Chondrocyte (in vitro differentiated cells): Measurements from ENCODE around the gene PODXL. TPM values are rescaled to one million over a fixed set of nuclear protein-coding genes. Genes with fewer than 3 reads are reported as not detected.
"Not testable (repeated sequence)": the region's sequence is repeated elsewhere in the genome, so short reads cannot be mapped to it uniquely, and the experiment has no call there.

Experiments
- DNase-seq: peaks from one replicate; pipeline ENCODE4 v3.0.0; 2021; ENCODE audit warnings: mixed read lengths, low spot score
- H3K27ac Mint-ChIP-seq: one replicate; pipeline ENCODE4 v1.8.0; 2021; ENCODE audit warnings: mild to moderate bottlenecking, moderate library complexity, mixed read lengths; ENCODE audit not compliant: unreplicated experiment
- H3K27me3 Mint-ChIP-seq: 2 replicates; pipeline ENCODE4 v1.8.0; 2021; ENCODE audit warnings: low read depth, mixed read lengths
- H3K36me3 Mint-ChIP-seq: 2 replicates; pipeline ENCODE4 v1.8.0; 2021; ENCODE audit warnings: low read depth, mixed read lengths
- H3K4me1 Mint-ChIP-seq: 2 replicates; pipeline ENCODE4 v1.8.0; 2021; ENCODE audit warnings: low read depth, mild to moderate bottlenecking, mixed read lengths
- H3K4me3 Mint-ChIP-seq: one replicate; pipeline ENCODE4 v1.8.0; 2021; ENCODE audit warnings: mild to moderate bottlenecking, moderate library complexity, mixed read lengths; ENCODE audit not compliant: unreplicated experiment
- H3K9me3 Mint-ChIP-seq: 2 replicates; pipeline ENCODE4 v1.8.0; 2021; ENCODE audit warnings: low read depth, mixed read lengths
- total RNA-seq: library from RNA; stranded (reverse); gene quantifications from 3 replicates; pipeline ENCODE4 v1.2.1, GENCODE V29; 2021
- TF ChIP-seq, protein P1 (sequence below): fragments of 200-600 bp; sonication (generic); IDR thresholded peaks from 2 replicates; pipeline ENCODE4 v1.5.0; 2021; ENCODE audit warnings: antibody characterized with exemption, mild to moderate bottlenecking, moderate library complexity

The PODXL gene
- total RNA-seq, 1 donor from 2014 or later: 14.0 TPM

DNA sequence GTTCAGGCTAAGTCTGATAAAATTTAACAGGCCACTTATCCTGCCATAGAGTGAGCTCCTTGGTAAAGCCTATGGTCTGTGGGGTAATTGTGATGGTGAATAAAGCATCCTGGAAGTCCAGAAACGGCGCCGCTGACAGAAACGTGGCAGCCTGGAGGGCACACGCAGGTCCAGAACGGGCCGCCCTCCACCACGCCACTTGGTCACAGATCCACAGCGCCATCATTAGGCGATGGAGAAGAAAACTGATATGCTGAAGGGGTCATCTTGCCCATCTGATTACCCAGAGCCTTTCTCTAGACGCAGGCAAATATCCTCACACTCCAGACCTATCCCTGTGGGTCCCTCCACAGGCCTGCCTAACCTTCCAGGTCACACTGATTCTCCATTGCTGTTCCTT is 37.8 kb downstream of the PODXL start:
- TF ChIP-seq, protein P1, sequence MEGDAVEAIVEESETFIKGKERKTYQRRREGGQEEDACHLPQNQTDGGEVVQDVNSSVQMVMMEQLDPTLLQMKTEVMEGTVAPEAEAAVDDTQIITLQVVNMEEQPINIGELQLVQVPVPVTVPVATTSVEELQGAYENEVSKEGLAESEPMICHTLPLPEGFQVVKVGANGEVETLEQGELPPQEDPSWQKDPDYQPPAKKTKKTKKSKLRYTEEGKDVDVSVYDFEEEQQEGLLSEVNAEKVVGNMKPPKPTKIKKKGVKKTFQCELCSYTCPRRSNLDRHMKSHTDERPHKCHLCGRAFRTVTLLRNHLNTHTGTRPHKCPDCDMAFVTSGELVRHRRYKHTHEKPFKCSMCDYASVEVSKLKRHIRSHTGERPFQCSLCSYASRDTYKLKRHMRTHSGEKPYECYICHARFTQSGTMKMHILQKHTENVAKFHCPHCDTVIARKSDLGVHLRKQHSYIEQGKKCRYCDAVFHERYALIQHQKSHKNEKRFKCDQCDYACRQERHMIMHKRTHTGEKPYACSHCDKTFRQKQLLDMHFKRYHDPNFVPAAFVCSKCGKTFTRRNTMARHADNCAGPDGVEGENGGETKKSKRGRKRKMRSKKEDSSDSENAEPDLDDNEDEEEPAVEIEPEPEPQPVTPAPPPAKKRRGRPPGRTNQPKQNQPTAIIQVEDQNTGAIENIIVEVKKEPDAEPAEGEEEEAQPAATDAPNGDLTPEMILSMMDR: no peak
- Mint-ChIP-seq H3K27me3 (no peaks in the 10 kb centered on the region), H3K4me1 (peaks cover 52% of the 10 kb centered on the region), H3K9me3 (no peaks in the 10 kb centered on the region), H3K27ac (no peak overlapping the region), H3K4me3 (no peak overlapping the region), H3K36me3 (no peaks in the 10 kb centered on the region)
- no peak for DNase-seq

DNA sequence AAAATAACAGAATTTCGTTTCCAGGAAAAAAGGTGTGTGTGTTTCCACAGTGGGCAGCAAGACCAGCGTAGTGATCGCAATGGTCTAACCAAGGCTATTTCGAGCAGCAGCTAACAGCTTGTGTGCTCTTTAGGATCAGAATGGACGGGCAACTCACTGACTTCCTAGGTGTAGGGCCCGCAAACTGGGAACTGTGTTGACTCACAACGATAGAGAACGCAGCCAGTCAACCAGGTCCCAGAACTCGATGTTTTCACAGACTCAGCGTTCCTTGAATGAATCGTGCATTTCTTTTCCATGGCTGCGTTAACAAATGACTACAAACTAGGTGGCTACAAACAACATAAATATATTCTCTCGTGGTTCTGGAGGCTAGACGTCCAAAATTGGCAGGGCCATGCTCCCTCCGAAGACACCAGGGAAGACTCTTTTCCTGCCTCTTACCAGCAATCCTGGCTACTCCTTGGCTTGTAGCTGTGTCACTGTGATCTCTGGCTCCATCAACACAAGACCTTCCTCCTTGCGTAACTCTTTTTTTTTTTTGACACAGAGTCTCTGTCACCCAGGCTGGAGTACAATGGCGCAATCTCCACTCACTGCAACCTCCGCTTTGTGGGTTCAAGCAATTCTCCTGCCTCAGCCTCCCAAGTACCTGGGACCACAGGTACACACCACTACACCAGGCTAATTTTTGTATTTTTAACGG is 39.1 kb downstream of the PODXL start:
- peaks cover 52% of the 10 kb centered on the region for H3K4me1 Mint-ChIP-seq
- no peak for DNase-seq
- H3K27ac Mint-ChIP-seq: no peak overlapping the region
- no peaks in the 10 kb centered on the region for H3K36me3 Mint-ChIP-seq
- H3K27me3 Mint-ChIP-seq: no peaks in the 10 kb centered on the region
- H3K9me3 Mint-ChIP-seq: no peaks in the 10 kb centered on the region
- TF ChIP-seq, protein P1: no peak
- H3K4me3 Mint-ChIP-seq: no peak overlapping the region

DNA sequence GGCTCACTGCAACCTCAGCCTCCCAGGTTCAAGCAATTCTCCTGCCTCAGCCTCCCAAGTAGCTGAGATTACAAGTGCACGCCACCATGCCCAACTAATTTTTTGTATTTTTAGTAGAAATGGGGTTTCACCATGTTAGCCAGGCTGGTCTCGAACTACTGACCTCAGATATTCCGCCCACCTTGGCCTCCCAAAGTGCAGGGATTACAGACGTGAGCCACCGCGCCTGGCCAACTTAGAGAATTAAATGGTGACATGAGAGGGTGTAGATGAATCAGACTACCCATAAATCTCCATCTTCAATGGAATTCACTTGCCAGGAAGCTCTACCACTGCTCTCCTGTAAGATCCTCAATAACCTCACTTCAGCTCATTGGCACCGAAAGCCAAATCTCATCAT is 41.0 kb downstream of the PODXL start:
- DNase-seq: peak; percentile 35
- not testable (repeated sequence) for H3K27me3 Mint-ChIP-seq, H3K9me3 Mint-ChIP-seq, H3K27ac Mint-ChIP-seq, H3K36me3 Mint-ChIP-seq, H3K4me3 Mint-ChIP-seq
- peaks cover 48% of the 10 kb centered on the region for H3K4me1 Mint-ChIP-seq

DNA sequence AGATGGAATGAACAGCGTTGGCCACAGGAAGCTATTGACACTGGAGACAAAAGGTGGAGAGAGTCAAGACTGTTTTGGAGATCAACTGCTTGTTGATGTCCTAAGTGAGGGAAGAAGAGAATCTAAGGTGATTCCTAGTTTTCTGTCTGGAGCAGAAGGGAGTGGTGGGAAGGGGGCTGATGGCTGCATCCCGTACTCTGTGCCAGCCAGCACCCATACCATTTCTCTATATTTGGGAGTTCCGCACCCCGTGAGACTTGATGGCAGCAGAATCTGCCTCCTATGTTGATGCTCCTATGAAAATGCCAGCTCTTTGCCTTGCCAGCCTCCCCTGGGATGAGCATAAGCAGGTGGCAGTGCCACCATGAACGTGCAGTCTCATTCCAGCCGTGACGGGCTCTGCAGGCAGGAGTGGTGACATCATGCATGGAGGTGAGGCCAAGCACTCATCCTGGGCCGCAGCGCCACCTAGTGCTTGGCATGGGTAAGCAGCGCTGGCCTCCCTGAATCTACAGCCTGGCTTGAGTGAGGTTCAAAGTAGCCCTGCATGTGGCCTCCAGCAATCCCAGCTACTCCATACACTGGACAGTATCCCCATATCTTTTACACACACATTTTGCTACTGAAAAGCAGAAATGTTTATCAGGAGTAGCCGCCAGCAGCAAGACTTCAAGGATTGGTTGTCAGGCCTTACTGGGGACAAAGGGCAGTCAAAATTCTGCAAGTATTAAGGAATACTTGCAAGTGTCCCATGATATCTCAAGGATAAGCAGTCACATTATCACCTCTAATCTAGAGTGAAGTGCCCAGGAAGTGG is 43.0 kb downstream of the PODXL start:
- Mint-ChIP-seq H3K36me3 (peaks cover 3% of the 10 kb centered on the region), H3K4me1 (peaks cover 28% of the 10 kb centered on the region), H3K27ac (peak overlapping the region; percentile 75), H3K9me3 (no peaks in the 10 kb centered on the region), H3K27me3 (no peaks in the 10 kb centered on the region), H3K4me3 (no peak overlapping the region)
- DNase-seq: no peak
- TF ChIP-seq, protein P1: peak; percentile 97

DNA sequence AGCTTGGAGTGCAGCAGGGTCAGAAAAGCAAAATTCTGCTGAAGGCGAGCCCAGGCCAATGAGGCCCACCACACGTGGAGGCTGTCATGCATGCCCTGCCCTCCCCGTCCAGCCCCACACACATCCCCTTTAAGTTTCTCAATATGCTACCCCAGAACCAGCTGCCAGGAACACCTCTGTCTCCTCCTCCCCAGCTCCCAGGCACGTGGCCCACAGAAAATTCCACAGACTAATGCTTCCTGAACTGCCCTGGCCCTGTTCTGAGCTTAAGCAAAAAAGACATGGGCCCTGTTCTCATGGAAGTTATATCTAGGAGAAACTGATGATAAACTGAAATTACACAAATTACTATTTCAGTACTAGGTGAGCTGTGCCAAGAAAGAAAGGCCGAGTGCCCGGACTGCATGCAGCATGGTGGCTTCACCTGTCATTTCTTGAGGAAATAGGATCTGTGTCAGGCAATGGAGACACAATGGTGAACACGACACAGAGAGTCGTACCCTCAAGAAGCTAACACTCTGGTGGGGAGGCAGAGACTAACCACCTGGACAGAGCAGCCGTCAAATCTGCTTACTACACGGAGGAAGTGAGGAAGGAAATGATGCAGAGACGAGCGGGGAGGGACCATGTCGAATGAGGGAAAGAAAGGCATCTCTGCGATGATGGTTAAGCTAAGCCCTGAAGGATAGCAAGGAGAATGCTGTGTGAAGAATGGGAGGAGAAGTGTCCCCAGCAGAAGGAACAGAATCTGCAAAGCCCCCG is 44.5 kb downstream of the PODXL start:
- Mint-ChIP-seq H3K27me3 (no peaks in the 10 kb centered on the region), H3K4me3 (no peak overlapping the region), H3K27ac (no peak overlapping the region), H3K4me1 (peaks cover 38% of the 10 kb centered on the region), H3K9me3 (no peaks in the 10 kb centered on the region), H3K36me3 (peaks cover 3% of the 10 kb centered on the region)
- no peak for DNase-seq
- TF ChIP-seq, protein P1: no peak
